Transverse colon (tissue), 4 donors: ENCODE measurements around the gene PILRA. TPM values are rescaled to one million over a fixed set of nuclear protein-coding genes. Genes with fewer than 3 reads are reported as not detected.
A peak's percentile ranks its signal among the peaks of the same experiment; 100 is the strongest.

Experiments used
- DNase-seq: peaks from one replicate; pipeline ENCODE4 v3.0.0-alpha.2; 2019
- H3K27ac ChIP-seq, 4 donors: fragments of 200-600 bp; sonication (generic); 2 replicates each; pipeline ENCODE4 v1.5.1; 2016 to 2018; ENCODE audit warnings: inconsistent platforms in 4 of 4
- H3K27me3 ChIP-seq: fragments of 200-600 bp; sonication (generic); 2 replicates; pipeline ENCODE4 v1.5.1; 2017; ENCODE audit warnings: inconsistent platforms
- H3K36me3 ChIP-seq, 4 donors: fragments of 200-600 bp; sonication (generic); 2 replicates each; pipeline ENCODE4 v1.5.1; 2017 to 2019; ENCODE audit warnings: inconsistent platforms in 4 of 4
- H3K4me1 ChIP-seq, 4 donors: fragments of 200-600 bp; sonication (generic); 2 replicates each; pipeline ENCODE4 v1.5.1; 2017 to 2020; ENCODE audit warnings: inconsistent platforms in 4 of 4
- H3K4me3 ChIP-seq, 4 donors: fragments of 200-600 bp; sonication (generic); 1 replicate in 1 of 4; 2 replicates in 3 of 4; pipeline versions ENCODE4 v1.5.1 to v1.6.1; 2017 to 2019; ENCODE audit warnings: inconsistent platforms in 4 of 4
- H3K9me3 ChIP-seq, 2 donors: fragments of 200-600 bp; sonication (generic); 2 replicates each; pipeline ENCODE4 v1.5.1; 2017 to 2019; ENCODE audit warnings: inconsistent platforms in 2 of 2
- CTCF ChIP-seq, 5 experiments: fragments of 200-600 bp in 3 of 5; fragments of 450-650 bp in 2 of 5; sonication (generic) in 3 of 5; IDR thresholded peaks; 1 replicate in 2 of 5; 2 replicates in 3 of 5; pipeline ENCODE4 v1.5.1; 2016 to 2017; ENCODE audit warnings: antibody characterized with exemption in 5 of 5, inconsistent platforms in 3 of 5, mild to moderate bottlenecking in 2 of 5, moderate library complexity in 1 of 5
- EP300 ChIP-seq: sonication (generic); formaldehyde crosslinking; IDR thresholded peaks from one replicate; pipeline ENCODE4 v1.6.1; 2017; ENCODE audit warnings: antibody characterized with exemption, low read depth
- POLR2A ChIP-seq: fragments of 450-650 bp; IDR thresholded peaks from one replicate; pipeline ENCODE4 v1.6.1; 2016; ENCODE audit warnings: antibody characterized with exemption, mild to moderate bottlenecking, moderate library complexity
- POLR2AphosphoS5 ChIP-seq, 3 donors: sonication (generic); formaldehyde crosslinking; IDR thresholded peaks; one replicate each; pipeline ENCODE4 v1.6.1; 2016; ENCODE audit warnings: antibody characterized with exemption in 3 of 3
- WGBS, 2 donors: methylation state at CpG; one replicate each; pipeline ENCODE4 v1.1.5; 2018; ENCODE audit warnings: low coverage in 1 of 2; 5-methylcytosine and 5-hydroxymethylcytosine counted together
- in situ Hi-C, 4 donors: fragments of 200-750 bp; cut with MboI; loops; one replicate each; pipeline versions ENCODE4 v1.15.0 to v1.15.1; 2017; ENCODE audit warnings: low sequenced_read_pairs in 3 of 4, low pct_ligation_motif_present in 1 of 4, low pct_unique_long_range_greater_than_20kb in 1 of 4
- intact Hi-C: fragments of 100-400 bp; cut with DNase I; formaldehyde crosslinking; loops from one replicate; pipeline ENCODE4 v1.15.1; 2023; ENCODE audit warnings: low total_unique reads
- total RNA-seq, 4 donors: library from RNA; depleted of rRNA; stranded (reverse); fragments of >200 nt; gene quantifications; one replicate each; pipeline ENCODE4 v1.1.0, GENCODE V29; 2016

The PILRA gene
- total RNA-seq, 4 donors from 2014 or later, result 1.9 to 4.9 TPM; not detected in 2

GRCh38 chr7:100428967-100429636 is 55.8 kb downstream of the PILRA start:
- Histone ChIP-seq H3K4me3 (peak overlapping the region; percentile 72 to 97 (median 90)), H3K9me3 (no peaks in the 10 kb centered on the region), H3K36me3 (peaks cover 0 to 11% (median 0%) of the 10 kb centered on the region in 4 donors), H3K4me1 (peaks cover 12 to 30% (median 23%) of the 10 kb centered on the region in 4 donors), H3K27ac (peak overlapping the region; percentile 97 to 100 (median 100)), H3K27me3 (no peaks in the 10 kb centered on the region)
- in situ Hi-C loops (no loop called here), intact Hi-C loops (no loop called here)
- TF ChIP-seq CTCF (IDR thresholded peaks at IDR 0.05), result peak in 4 of 5 experiments; percentile 28 to 73 (median 50)
- peak; percentile 76 for TF ChIP-seq POLR2A
- peak; percentile 73 to 98 (median 98) for TF ChIP-seq POLR2AphosphoS5 (IDR thresholded peaks at IDR 0.05)
- TF ChIP-seq EP300, result peak; percentile 66
- 0% methylated on average over 17 to 32 of the region's 40 CpGs for WGBS, 2 donors
- peak; percentile 100 for DNase-seq

- Histone ChIP-seq H3K27me3 (no peaks in the 10 kb centered on the region), H3K4me1 (peaks cover 18 to 38% (median 27%) of the 10 kb centered on the region in 4 donors), H3K36me3 (peaks cover 0 to 12% (median 0%) of the 10 kb centered on the region in 4 donors), H3K27ac (peak within 1 kb of the TSS; percentile 97 to 100 (median 100)), H3K9me3 (no peaks in the 10 kb centered on the region), H3K4me3 (peak within 1 kb of the TSS; percentile 72 to 97 (median 90))
- intact Hi-C loops, result no loop called here
- WGBS, 2 donors, result 0% methylated on average over 67 of the region's 95 CpGs; no CpG with 5 or more reads in 1 of the 2 donors
- DNase-seq, result peak; percentile 96
- in situ Hi-C loops, result no loop called here
- TF ChIP-seq CTCF (IDR thresholded peaks at IDR 0.05), result no peak
- peak in 1 of 3 donors; percentile 3 for TF ChIP-seq POLR2AphosphoS5 (IDR thresholded peaks at IDR 0.05)
- TF ChIP-seq POLR2A, result peak; percentile 12
Measured at GRCh38 chr7:100429637-100430492, 56.6 kb downstream of the PILRA start, which contains the start of gene MEPCE. Gene MEPCE (plus strand): TSS chr7:100429831. CDS start chr7:100430019, 188 bp downstream.

GRCh38 chr7:100430493-100431285 is 57.4 kb downstream of the PILRA start:
- WGBS, 2 donors, result 22% methylated on average over 30 of the region's 31 CpGs; no CpG with 5 or more reads in 1 of the 2 donors
- Histone ChIP-seq H3K36me3 (peaks cover 0 to 12% (median 0%) of the 10 kb centered on the region in 4 donors), H3K4me1 (peaks cover 24 to 45% (median 34%) of the 10 kb centered on the region in 4 donors), H3K27me3 (no peaks in the 10 kb centered on the region), H3K9me3 (no peaks in the 10 kb centered on the region), H3K4me3 (peak overlapping the region; percentile 72 to 97 (median 90)), H3K27ac (peak overlapping the region; percentile 97 to 100 (median 100))
- no peak for TF ChIP-seq POLR2AphosphoS5 (IDR thresholded peaks at IDR 0.05)
- in situ Hi-C loops, result no loop called here
- intact Hi-C loops, result no loop called here
- DNase-seq, result peak; percentile 29

- intact Hi-C loops (no loop called here), in situ Hi-C loops (no loop called here)
- no peaks in the 10 kb centered on the region for H3K27me3 ChIP-seq
- H3K36me3 ChIP-seq, result peaks cover 0 to 12% (median 0%) of the 10 kb centered on the region in 4 donors
- H3K4me3 ChIP-seq, result peak overlapping the region in 1 of 4 donors; percentile 72
- DNase-seq, result no peak
- WGBS, 2 donors, result 81 to 94% methylated on average over 10 to 22 of the region's 23 CpGs
- no peaks in the 10 kb centered on the region for H3K9me3 ChIP-seq
- H3K27ac ChIP-seq, result peak overlapping the region in 3 of 4 donors; percentile 97 to 100 (median 100)
- H3K4me1 ChIP-seq, result peaks cover 24 to 45% (median 34%) of the 10 kb centered on the region in 4 donors
- no peak for TF ChIP-seq POLR2A
- no peak for TF ChIP-seq POLR2AphosphoS5 (IDR thresholded peaks at IDR 0.05)
- no peak for TF ChIP-seq EP300
- TF ChIP-seq CTCF (IDR thresholded peaks at IDR 0.05), result no peak
Measured at GRCh38 chr7:100431286-100431735, 58.0 kb downstream of the PILRA start.
